HepG2 (cell line): ENCODE measurements around the gene ABCG4. TPM values are rescaled to one million over a fixed set of nuclear protein-coding genes. Genes with fewer than 3 reads are reported as not detected.

Experiments used
- AHDC1 ChIP-seq: sonication (generic); formaldehyde crosslinking; IDR thresholded peaks from 2 replicates; pipeline ENCODE4 v1.5.1; 2020; ENCODE audit warnings: mild to moderate bottlenecking, missing genetic modification reagents, borderline replicate concordance
- DPF2 ChIP-seq: sonication (generic); formaldehyde crosslinking; IDR thresholded peaks from 2 replicates; pipeline ENCODE4 v1.4.0; 2020; ENCODE audit warnings: mild to moderate bottlenecking, low read depth, missing genetic modification reagents, borderline replicate concordance
- MAX ChIP-seq: IDR thresholded peaks from 2 replicates; pipeline ENCODE4 v1.6.1; 2012; ENCODE audit warnings: inconsistent platforms
- ZFP90 ChIP-seq: sonication (generic); formaldehyde crosslinking; IDR thresholded peaks from 2 replicates; pipeline ENCODE4 v1.8.0; 2022; ENCODE audit warnings: missing genetic modification reagents, mild to moderate bottlenecking, inconsistent platforms, borderline replicate concordance
- ZNF274 ChIP-seq: sonication (generic); formaldehyde crosslinking; IDR thresholded peaks from 2 replicates; pipeline ENCODE4 v1.5.1; 2020; ENCODE audit warnings: mild to moderate bottlenecking, missing genetic modification reagents
- ZNF350 ChIP-seq: sonication (generic); formaldehyde crosslinking; IDR thresholded peaks from 2 replicates; pipeline ENCODE4 v1.4.0; 2020; ENCODE audit warnings: mild to moderate bottlenecking, low read depth, missing genetic modification reagents, borderline replicate concordance
- ZNF597 ChIP-seq: sonication (generic); formaldehyde crosslinking; IDR thresholded peaks from 2 replicates; pipeline ENCODE4 v1.5.0; 2020; ENCODE audit warnings: missing genetic modification reagents
- ZNF761 ChIP-seq: sonication (generic); formaldehyde crosslinking; conservative IDR thresholded peaks from 2 replicates; pipeline ENCODE4 v1.4.0; 2020; ENCODE audit warnings: mild to moderate bottlenecking, missing genetic modification reagents
- polyA plus RNA-seq, 8 experiments: library from polyadenylated mRNA; depleted of rRNA in 3 of 8; stranded (reverse) in 7 of 8; unstranded in 1 of 8; fragments of >200 nt; fragmentation: Illumina TruSeq in 4 of 8; extraction: Trizol in 4 of 8; gene quantifications; 2 replicates each; pipeline versions ENCODE4 v1.2.1 to v1.2.3, GENCODE V29; 2011 to 2016; ENCODE audit warnings: low read depth in 4 of 8, missing spikeins in 1 of 8, mixed read lengths in 1 of 8; ENCODE audit not compliant: insufficient read depth in 1 of 8
- total RNA-seq, 5 experiments: library from RNA; depleted of rRNA; stranded (reverse); fragments of >200 nt; fragmentation: Illumina TruSeq; extraction: Trizol; gene quantifications; 2 replicates each; pipeline ENCODE4 v1.2.3, GENCODE V29; 2016; ENCODE audit warnings: low read depth in 1 of 5
- TF ChIP-seq, protein P1 (sequence below): sonication (generic); formaldehyde crosslinking; IDR thresholded peaks from 2 replicates; pipeline ENCODE4 v1.5.1; 2020; ENCODE audit warnings: missing genetic modification reagents, mild to moderate bottlenecking, borderline replicate concordance
- TF ChIP-seq, protein P2 (sequence below): IDR thresholded peaks from 2 replicates; pipeline ENCODE4 v1.6.1; 2016; ENCODE audit warnings: missing genetic modification reagents, missing compliant biosample characterization
- TF ChIP-seq, protein P3 (sequence below): IDR thresholded peaks from 2 replicates; pipeline ENCODE4 v1.4.0; 2020; ENCODE audit warnings: mild to moderate bottlenecking, missing genetic modification reagents
- TF ChIP-seq, protein P4 (sequence below): sonication (generic); formaldehyde crosslinking; IDR thresholded peaks from 2 replicates; pipeline ENCODE4 v1.4.0; 2020; ENCODE audit warnings: missing genetic modification reagents

The ABCG4 gene
- total and polyA plus RNA-seq, 2 of the 13 experiments (the other 11 are each of a cell fraction or from before 2014, with no cell fraction given) = not detected

DNA sequence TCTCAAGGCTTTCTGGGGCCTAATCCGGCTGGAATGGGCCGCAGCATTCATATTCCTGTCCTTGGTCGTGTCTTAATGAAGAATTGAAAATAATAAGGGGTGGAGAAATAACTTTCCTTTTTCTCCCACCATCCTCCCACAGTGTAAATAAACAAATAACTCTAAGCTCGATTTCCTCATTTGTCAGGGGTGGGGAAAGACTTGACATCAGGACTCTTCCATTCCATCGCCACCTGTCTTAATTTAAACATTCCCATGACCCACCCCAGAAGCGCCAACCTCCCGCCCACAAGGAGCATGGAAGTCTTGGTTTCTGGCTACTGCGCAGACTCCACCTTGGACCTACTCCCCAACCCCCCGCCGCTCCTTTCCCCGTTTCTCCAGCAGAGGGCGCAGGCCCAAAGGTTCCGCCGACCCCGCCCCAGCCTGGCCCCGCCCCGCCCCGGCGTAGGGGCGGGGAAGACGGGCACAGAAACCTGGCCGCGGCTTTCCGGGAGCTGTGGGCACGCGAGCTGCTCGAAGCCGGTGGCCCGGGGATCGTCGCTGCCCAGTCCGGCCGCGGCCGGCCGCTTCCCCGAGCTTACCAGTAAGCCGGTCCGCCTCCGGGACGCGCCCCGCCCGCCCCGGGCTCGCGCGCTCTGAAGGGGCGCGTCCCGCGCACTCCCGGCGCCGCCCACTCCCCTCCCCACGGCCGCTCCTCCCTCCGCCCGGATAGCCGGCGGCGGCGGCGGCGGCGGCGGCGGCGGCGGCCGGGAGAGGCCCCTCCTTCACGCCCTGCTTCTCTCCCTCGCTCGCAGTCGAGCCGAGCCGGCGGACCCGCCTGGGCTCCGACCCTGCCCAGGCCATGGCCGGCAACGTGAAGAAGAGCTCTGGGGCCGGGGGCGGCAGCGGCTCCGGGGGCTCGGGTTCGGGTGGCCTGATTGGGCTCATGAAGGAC lies 57.0 kb downstream of the ABCG4 start, which contains the start of gene CBL (continued):
- TF ChIP-seq ZNF274 (CRISPR knock-in tag) (no peak), MAX (peak; percentile 35; the same call in 1 of the 2 replicates), AHDC1 (CRISPR knock-in tag) (no peak), ZNF761 (CRISPR knock-in tag) (no peak), ZNF597 (no peak), ZNF350 (CRISPR knock-in tag) (no peak), DPF2 (no peak), ZFP90 (CRISPR knock-in tag) (no peak)
- TF ChIP-seq, protein P1, sequence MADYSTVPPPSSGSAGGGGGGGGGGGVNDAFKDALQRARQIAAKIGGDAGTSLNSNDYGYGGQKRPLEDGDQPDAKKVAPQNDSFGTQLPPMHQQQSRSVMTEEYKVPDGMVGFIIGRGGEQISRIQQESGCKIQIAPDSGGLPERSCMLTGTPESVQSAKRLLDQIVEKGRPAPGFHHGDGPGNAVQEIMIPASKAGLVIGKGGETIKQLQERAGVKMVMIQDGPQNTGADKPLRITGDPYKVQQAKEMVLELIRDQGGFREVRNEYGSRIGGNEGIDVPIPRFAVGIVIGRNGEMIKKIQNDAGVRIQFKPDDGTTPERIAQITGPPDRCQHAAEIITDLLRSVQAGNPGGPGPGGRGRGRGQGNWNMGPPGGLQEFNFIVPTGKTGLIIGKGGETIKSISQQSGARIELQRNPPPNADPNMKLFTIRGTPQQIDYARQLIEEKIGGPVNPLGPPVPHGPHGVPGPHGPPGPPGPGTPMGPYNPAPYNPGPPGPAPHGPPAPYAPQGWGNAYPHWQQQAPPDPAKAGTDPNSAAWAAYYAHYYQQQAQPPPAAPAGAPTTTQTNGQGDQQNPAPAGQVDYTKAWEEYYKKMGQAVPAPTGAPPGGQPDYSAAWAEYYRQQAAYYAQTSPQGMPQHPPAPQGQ (CRISPR knock-in tag) = no peak
- TF ChIP-seq, protein P2, sequence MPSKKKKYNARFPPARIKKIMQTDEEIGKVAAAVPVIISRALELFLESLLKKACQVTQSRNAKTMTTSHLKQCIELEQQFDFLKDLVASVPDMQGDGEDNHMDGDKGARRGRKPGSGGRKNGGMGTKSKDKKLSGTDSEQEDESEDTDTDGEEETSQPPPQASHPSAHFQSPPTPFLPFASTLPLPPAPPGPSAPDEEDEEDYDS (CRISPR knock-in tag) = 0 out of 2 replicates have a peak, but pooled peaks have one; percentile 36
- TF ChIP-seq, protein P3, sequence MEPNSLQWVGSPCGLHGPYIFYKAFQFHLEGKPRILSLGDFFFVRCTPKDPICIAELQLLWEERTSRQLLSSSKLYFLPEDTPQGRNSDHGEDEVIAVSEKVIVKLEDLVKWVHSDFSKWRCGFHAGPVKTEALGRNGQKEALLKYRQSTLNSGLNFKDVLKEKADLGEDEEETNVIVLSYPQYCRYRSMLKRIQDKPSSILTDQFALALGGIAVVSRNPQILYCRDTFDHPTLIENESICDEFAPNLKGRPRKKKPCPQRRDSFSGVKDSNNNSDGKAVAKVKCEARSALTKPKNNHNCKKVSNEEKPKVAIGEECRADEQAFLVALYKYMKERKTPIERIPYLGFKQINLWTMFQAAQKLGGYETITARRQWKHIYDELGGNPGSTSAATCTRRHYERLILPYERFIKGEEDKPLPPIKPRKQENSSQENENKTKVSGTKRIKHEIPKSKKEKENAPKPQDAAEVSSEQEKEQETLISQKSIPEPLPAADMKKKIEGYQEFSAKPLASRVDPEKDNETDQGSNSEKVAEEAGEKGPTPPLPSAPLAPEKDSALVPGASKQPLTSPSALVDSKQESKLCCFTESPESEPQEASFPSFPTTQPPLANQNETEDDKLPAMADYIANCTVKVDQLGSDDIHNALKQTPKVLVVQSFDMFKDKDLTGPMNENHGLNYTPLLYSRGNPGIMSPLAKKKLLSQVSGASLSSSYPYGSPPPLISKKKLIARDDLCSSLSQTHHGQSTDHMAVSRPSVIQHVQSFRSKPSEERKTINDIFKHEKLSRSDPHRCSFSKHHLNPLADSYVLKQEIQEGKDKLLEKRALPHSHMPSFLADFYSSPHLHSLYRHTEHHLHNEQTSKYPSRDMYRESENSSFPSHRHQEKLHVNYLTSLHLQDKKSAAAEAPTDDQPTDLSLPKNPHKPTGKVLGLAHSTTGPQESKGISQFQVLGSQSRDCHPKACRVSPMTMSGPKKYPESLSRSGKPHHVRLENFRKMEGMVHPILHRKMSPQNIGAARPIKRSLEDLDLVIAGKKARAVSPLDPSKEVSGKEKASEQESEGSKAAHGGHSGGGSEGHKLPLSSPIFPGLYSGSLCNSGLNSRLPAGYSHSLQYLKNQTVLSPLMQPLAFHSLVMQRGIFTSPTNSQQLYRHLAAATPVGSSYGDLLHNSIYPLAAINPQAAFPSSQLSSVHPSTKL (CRISPR knock-in tag) = no peak
- TF ChIP-seq, protein P4, sequence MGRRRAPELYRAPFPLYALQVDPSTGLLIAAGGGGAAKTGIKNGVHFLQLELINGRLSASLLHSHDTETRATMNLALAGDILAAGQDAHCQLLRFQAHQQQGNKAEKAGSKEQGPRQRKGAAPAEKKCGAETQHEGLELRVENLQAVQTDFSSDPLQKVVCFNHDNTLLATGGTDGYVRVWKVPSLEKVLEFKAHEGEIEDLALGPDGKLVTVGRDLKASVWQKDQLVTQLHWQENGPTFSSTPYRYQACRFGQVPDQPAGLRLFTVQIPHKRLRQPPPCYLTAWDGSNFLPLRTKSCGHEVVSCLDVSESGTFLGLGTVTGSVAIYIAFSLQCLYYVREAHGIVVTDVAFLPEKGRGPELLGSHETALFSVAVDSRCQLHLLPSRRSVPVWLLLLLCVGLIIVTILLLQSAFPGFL = no peak
